SJCRH30 (cell line): ENCODE measurements around the gene NPPA. TPM values are rescaled to one million over a fixed set of nuclear protein-coding genes. Genes with fewer than 3 reads are reported as not detected.
"Not testable (repeated sequence)": the region's sequence is repeated elsewhere in the genome, so short reads cannot be mapped to it uniquely, and the experiment has no call there.

ENCODE experiments used
- DNase-seq, 2 experiments: peaks; one replicate each; pipeline ENCODE4 v3.0.0-alpha.2; 2015 to 2020
- H3K27ac ChIP-seq: fragments of 250-450 bp; sonication (Bioruptor Pico); 2 replicates; pipeline ENCODE4 v1.5.1; 2020; ENCODE audit warnings: mild to moderate bottlenecking, moderate library complexity
- H3K27me3 ChIP-seq: fragments of 250-450 bp; sonication (Bioruptor Pico); 2 replicates; pipeline ENCODE4 v1.5.1; 2020; ENCODE audit warnings: mild to moderate bottlenecking, moderate library complexity
- H3K36me3 ChIP-seq: fragments of 250-450 bp; sonication (Bioruptor Pico); 2 replicates; pipeline ENCODE4 v1.5.1; 2020; ENCODE audit warnings: mild to moderate bottlenecking, moderate library complexity
- H3K4me1 ChIP-seq: fragments of 250-450 bp; sonication (Bioruptor Pico); 2 replicates; pipeline ENCODE4 v1.5.1; 2020; ENCODE audit warnings: mild to moderate bottlenecking, moderate library complexity
- H3K4me3 ChIP-seq: fragments of 250-450 bp; sonication (Bioruptor Pico); 2 replicates; pipeline ENCODE4 v1.5.1; 2020; ENCODE audit warnings: mild to moderate bottlenecking, moderate library complexity
- H3K9me3 ChIP-seq: fragments of 250-450 bp; sonication (Bioruptor Pico); replicated peaks from 2 replicates; pipeline ENCODE4 v1.5.1; 2020; ENCODE audit warnings: mild to moderate bottlenecking, moderate library complexity
- total RNA-seq: library from RNA; depleted of rRNA; stranded (reverse); fragments of >200 nt; shearing (Covaris generic); gene quantifications from 2 replicates; pipeline ENCODE4 v1.2.3, GENCODE V29; 2014

Gene NPPA
- total RNA-seq, 1 experiment from 2014 or later = 0.61 TPM

GRCh38 chr1:11823366-11824137 is 24.0 kb downstream of the NPPA start:
- Histone ChIP-seq H3K9me3 (no peaks in the 10 kb centered on the region; the same call in 1 of the 2 replicates), H3K27ac (no peak overlapping the region), H3K36me3 (peaks cover 19% of the 10 kb centered on the region), H3K4me1 (0 out of 2 replicates have a peak, but pooled peaks cover 3% of the 10 kb centered on the region), H3K4me3 (no peak overlapping the region), H3K27me3 (no peaks in the 10 kb centered on the region)
- no peak for DNase-seq

DNA sequence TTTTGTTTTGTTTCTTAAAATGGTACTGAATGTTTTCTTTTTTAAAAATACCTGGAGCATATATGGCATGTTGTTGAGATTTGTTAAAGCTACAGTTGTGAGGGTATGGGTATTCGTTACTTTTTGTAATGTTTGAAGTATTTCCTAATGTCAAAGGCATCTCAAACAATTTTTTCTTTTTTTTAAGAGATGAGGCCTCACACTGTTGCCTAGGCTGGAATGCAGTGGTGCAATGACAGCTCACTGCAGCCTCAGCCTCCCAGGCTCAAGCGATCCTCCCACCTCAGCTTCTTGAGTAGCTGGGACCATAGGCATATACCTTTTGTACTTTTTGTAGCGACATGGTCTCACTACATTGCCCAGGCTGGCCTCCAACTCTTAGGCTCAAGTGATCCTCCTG is 25.5 kb downstream of the NPPA start:
- H3K36me3 ChIP-seq = peaks cover 18% of the 10 kb centered on the region

DNA sequence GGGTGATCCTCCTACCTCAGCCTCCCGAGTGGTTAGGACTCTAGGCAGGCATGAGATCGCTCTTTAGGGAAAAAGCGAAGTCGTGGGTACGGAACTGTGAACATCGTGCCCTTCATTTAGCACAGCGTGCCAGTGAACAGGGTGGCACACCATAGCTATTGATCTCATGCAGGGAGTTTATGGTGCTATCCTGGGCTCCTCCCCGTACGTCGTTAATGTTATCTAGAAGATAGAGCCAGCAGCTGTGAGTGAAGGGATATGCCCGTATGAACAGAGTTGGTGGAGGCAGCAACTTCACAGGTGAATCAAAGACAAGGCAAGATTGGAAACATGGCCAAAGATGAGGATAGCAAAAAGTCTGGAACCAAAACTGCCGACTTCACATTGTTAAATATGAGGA is 30.4 kb downstream of the NPPA start:
- no peaks in the 10 kb centered on the region for H3K27me3 ChIP-seq
- H3K27ac ChIP-seq = no peak overlapping the region
- H3K4me3 ChIP-seq = no peak overlapping the region
- H3K4me1 ChIP-seq = 0 out of 2 replicates have a peak, but pooled peaks cover 3% of the 10 kb centered on the region
- peaks cover 29% of the 10 kb centered on the region for H3K36me3 ChIP-seq
- no peaks in the 10 kb centered on the region for H3K9me3 ChIP-seq
- no peak for DNase-seq

More for the DNA sequence above, 25.5 kb downstream of the NPPA start:
- H3K4me3 ChIP-seq = no peak overlapping the region
- no peaks in the 10 kb centered on the region for H3K27me3 ChIP-seq
- H3K4me1 ChIP-seq = 0 out of 2 replicates have a peak, but pooled peaks cover 3% of the 10 kb centered on the region
- no peak overlapping the region for H3K27ac ChIP-seq
- no peaks in the 10 kb centered on the region; the same call in 1 of the 2 replicates for H3K9me3 ChIP-seq
- DNase-seq = no peak

DNA sequence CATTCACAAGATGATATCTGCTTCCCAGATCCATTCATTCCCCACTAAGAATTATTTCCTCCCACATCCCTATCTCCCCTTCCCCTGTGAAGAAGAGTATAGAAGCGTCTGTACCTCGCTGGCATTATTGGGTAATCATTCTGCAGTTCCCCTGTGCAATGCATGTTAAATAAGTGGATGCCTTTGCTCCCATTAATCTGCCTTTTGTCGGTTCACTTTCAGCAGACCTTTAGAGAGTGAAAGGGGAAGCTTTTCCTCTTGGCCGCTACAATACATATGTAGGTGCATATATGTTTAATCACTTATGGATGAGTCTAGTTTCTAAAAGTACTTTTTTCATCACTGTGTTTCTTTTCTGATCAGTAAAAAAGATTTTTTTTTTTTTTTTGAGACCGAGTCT is 34.6 kb downstream of the NPPA start:
- Histone ChIP-seq H3K36me3 (peaks cover 21% of the 10 kb centered on the region), H3K27ac (no peak overlapping the region)

GRCh38 chr1:11807133-11807532 is 40.5 kb downstream of the NPPA start:
- Histone ChIP-seq H3K4me3 (peak overlapping the region; percentile 78; the same call in 1 of the 2 replicates), H3K9me3 (no peaks in the 10 kb centered on the region), H3K27me3 (no peaks in the 10 kb centered on the region), H3K4me1 (peaks cover 22% of the 10 kb centered on the region), H3K36me3 (peaks cover 3% of the 10 kb centered on the region; the same call in 1 of the 2 replicates), H3K27ac (no peak overlapping the region)
- DNase-seq = no peak

More for the DNA sequence above, 34.6 kb downstream of the NPPA start:
- no peak for DNase-seq
- H3K4me3 ChIP-seq = no peak overlapping the region
- H3K27me3 ChIP-seq = no peaks in the 10 kb centered on the region
- H3K9me3 ChIP-seq = no peaks in the 10 kb centered on the region
- no peaks in the 10 kb centered on the region for H3K4me1 ChIP-seq

DNA sequence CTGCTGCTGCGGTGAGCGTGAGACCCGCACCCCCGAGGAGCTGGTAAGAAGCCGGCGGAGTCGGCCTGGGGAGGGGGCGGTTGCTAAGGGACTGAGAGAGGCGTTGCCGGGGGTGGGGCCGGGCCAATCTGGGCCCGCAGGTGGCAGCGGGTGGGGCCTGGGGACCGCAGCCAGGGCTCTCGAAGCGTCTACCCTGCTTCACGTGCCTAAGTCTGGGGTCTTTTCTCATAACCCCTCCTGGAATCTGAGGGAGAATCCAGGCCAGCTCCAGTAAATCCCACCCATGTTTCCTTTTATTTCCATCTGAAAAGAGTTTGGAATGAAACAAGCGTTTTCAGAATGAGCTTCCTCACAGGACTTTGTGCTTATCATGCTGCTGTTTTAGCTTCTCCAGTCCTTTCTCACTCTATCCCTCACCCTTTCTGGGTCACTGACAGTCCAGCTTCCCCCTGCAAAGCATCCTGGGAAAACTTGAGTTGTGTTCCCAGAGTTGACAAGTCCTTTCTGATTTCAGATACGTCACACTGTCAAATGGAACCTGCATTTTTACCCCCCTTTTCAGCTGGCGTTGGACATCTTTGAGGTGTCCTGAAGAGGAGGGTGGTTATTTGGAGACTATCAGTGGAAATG is 41.2 kb downstream of the NPPA start:
- DNase-seq = no peak
- Histone ChIP-seq H3K4me3 (peak overlapping the region; percentile 78), H3K27me3 (no peaks in the 10 kb centered on the region), H3K4me1 (peaks cover 22% of the 10 kb centered on the region), H3K36me3 (peaks cover 3% of the 10 kb centered on the region; the same call in 1 of the 2 replicates), H3K27ac (peak overlapping the region; percentile 3; the same call in 1 of the 2 replicates), H3K9me3 (no peaks in the 10 kb centered on the region)

GRCh38 chr1:11805422-11806306 is 41.9 kb downstream of the NPPA start, which contains the start of the genes CLCN6 and MTHFR:
TSS of gene CLCN6 (plus strand) at chr1:11806191. CDS start at chr1:11806263, 72 bp downstream.
TSS of gene MTHFR (minus strand) at chr1:11805964. CDS start at chr1:11803116, 2,848 bp downstream.
- peaks cover 3% of the 10 kb centered on the region; the same call in 1 of the 2 replicates for H3K36me3 ChIP-seq
- H3K27me3 ChIP-seq = no peaks in the 10 kb centered on the region
- no peaks in the 10 kb centered on the region for H3K9me3 ChIP-seq
- peak within 1 kb of the TSS; percentile 63 for H3K27ac ChIP-seq
- H3K4me1 ChIP-seq = peaks cover 22% of the 10 kb centered on the region
- DNase-seq = peak; percentile 100
- H3K4me3 ChIP-seq = peak within 1 kb of the TSS; percentile 78

DNA sequence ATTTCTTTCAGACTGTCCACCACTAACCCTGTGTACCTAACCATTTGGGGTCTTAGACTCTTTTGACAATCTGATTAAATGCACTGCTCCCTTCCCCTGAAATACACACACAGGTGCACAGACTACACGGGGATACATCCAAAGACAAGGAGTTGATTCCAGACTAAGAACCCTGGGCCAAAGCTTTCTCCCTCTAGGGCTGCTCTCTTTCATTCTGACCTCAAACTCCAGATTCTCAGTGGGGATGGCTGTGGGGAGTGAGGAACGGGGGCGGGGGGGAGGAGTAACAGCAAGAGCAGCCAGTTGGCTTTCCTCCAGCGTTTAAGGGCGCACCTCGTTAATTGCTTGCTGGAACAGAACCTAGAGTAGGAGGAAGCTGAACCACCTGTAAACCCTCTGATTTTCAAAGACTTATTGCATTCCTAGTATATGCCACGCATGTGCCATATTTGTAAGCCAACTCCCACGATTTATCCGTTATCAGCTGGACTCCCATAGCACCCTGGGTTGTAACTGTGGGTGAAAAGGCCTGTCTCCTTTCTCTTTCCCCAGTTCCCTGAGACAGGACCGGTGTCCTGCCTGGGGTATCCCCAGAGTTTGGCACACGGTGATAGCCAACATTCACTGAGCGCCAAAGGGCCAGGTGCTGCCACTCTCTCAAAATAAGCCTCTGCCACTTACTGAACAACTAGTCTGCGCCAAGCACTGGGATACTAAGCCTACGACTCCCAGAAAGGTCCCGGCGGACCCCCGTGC is 42.7 kb downstream of the NPPA start:
- Histone ChIP-seq H3K27ac (peak overlapping the region; percentile 63), H3K4me1 (peaks cover 22% of the 10 kb centered on the region), H3K4me3 (peak overlapping the region; percentile 78), H3K36me3 (peaks cover 3% of the 10 kb centered on the region; the same call in 1 of the 2 replicates), H3K9me3 (no peaks in the 10 kb centered on the region), H3K27me3 (no peaks in the 10 kb centered on the region)
- DNase-seq = peak in 1 of 2 experiments; percentile 54

DNA sequence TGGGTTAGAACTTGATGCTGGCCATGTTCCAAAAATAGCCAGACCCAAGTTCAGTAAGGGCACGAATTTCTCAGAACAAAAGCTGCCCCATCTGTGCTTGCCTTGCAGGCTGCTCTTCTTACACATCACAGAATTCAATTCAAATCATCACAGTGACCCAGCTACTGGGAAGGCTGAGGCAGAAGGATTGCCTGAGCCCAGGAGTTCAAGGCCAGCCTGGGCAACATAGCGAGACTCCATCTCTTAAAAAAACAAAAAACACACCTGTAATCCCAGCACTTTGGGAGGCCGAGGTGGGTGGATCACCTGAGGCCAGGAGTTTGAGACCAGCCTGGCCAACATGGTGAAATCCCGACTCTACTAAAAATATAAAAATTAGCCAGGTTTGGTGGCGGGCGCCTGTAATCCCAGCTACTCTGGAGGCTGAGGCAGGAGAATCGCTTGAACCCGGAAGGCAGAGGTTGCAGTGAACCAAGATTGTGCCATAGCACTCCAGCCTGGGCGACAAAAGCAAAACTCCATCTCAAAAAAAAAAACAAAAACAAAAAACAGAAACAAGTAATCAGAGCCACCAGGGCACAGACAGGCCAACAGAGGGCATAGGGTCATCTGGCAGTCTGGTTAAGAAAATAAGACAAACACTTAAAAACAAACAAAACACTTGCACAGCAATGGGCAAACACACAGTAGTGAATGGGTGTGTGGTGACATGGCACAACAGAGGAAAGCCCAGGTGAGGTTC is 43.5 kb downstream of the NPPA start:
- not testable (repeated sequence) for H3K27me3 ChIP-seq, DNase-seq, H3K4me3 ChIP-seq, H3K27ac ChIP-seq, H3K9me3 ChIP-seq, H3K36me3 ChIP-seq
- H3K4me1 ChIP-seq = peaks cover 22% of the 10 kb centered on the region

- no peaks in the 10 kb centered on the region for H3K36me3 ChIP-seq
- no peaks in the 10 kb centered on the region for H3K9me3 ChIP-seq
- no peak overlapping the region for H3K4me3 ChIP-seq
- peaks cover 22% of the 10 kb centered on the region for H3K4me1 ChIP-seq
- no peak overlapping the region for H3K27ac ChIP-seq
- peak; percentile 92 for DNase-seq
- H3K27me3 ChIP-seq = no peaks in the 10 kb centered on the region
Measured at GRCh38 chr1:11802973-11803885, 44.4 kb downstream of the NPPA start.

DNA sequence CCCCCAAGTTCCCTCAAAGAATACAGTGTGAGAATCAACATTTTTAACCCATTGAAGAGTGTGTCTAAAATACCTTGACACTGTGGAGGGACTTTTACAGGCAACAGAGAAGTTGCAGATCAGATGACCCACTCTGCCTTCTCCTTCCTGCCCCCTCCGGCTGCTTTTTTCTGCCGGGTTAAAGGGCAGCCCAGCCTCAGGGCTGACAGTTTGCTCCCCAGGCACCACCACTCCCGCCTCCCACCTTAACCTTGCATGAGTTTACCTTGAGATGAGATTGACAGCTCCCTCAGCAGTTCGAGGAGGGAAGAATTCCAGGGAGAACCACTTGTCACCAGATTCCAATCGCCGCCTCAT is 45.0 kb downstream of the NPPA start:
- Histone ChIP-seq H3K27me3 (no peaks in the 10 kb centered on the region), H3K4me1 (peaks cover 22% of the 10 kb centered on the region), H3K4me3 (no peak overlapping the region), H3K27ac (no peak overlapping the region), H3K9me3 (no peaks in the 10 kb centered on the region), H3K36me3 (no peaks in the 10 kb centered on the region)
- no peak for DNase-seq

DNA sequence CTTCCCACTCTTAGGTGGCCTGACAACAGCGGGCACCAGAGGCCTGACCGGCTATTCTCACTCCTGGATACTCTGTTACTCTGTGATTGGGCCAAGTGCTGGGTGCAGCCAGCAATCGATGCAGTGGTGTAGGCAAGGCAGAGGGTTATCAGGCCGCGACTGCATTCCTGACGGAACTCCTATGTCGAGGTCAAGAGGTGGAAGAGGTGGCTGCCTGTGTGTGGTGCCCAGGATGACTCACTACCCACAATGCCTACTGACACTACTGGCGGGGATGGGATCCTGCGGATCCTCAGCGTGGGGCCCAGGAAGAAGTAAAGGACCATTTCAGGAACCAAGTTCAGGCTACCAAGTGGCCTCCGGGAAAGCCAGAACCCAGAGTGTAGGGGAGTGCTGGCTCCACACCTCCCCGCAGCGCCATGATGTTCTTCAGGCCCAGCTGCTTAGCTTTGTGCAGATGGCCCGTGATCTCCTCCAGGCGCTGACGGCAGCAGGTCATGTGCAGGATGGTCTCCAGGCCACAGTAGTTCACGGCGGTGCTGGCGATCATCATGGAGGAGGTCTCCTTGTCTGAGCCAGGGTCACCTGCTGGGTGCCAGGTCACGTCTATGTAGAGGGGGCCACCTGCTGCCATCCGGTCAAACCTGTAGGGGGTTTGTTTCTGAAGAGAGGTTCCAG is 46.7 kb downstream of the NPPA start:
- H3K27me3 ChIP-seq = no peaks in the 10 kb centered on the region
- H3K36me3 ChIP-seq = no peaks in the 10 kb centered on the region
- H3K9me3 ChIP-seq = no peaks in the 10 kb centered on the region
- no peak overlapping the region for H3K27ac ChIP-seq
- no peak for DNase-seq
- no peak overlapping the region for H3K4me3 ChIP-seq
- H3K4me1 ChIP-seq = peaks cover 13% of the 10 kb centered on the region
